OCI-LY1 (cell line): Measurements from ENCODE around the gene FGF21.

ENCODE experiments used
- CTCF ChIP-seq: fragments of 200-600 bp; sonication (generic), shearing (Covaris generic); IDR thresholded peaks from 2 replicates; pipeline ENCODE4 v1.5.1; 2017; ENCODE audit warnings: mild to moderate bottlenecking, antibody characterized with exemption, low read length, moderate library complexity, mixed read lengths
- EZH2 ChIP-seq: fragments of 200-600 bp; sonication (generic), shearing (Covaris generic); IDR thresholded peaks from 2 replicates; pipeline ENCODE4 v1.8.0; 2017; ENCODE audit warnings: borderline replicate concordance, mixed run types, mild to moderate bottlenecking, antibody characterized with exemption, low read length, moderate library complexity, mixed read lengths

GRCh38 chr19:48750771-48751504 is 4.4 kb upstream of the FGF21 start:
- TF ChIP-seq EZH2 (no peak), CTCF (no peak)
